ENCODE measurements around the gene RAI1. TPM values are rescaled to one million over a fixed set of nuclear protein-coding genes. Genes with fewer than 3 reads are reported as not detected.

The RAI1 gene
- polyA plus RNA-seq, 2 of the 4 experiments (the other 2 are of a cell fraction) = 3.5 to 23.8 TPM

DNA sequence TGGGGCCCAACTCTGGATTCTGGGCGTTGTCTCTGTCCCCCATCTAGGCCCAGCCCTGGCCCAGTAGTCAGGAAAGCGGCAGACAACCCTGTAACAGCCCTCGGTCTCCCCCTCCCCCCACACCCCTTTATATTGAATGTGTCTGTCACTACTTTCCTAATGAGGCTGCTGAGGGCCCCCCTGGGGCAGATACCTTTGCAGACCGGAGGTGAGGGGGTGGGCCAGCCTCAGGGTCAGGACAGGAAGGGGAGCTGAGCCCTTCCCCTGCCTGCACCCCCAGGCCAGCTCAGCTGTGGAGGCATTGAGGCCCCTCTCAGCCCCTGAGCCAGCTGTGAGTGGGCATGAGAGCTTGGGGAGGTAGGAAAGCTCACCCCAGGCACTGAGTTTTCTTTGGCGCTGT is 17.1 kb downstream of the RAI1 start:
- 71% methylated on average over 5 of the region's 5 CpGs for WGBS (ENCODE audit: missing lambda C conversion rate)
- ATAC-seq (no peak), FAIRE-seq (no peak), DNase-seq (ENCODE audit: low read depth in 1 of 2, low spot score in 1 of 2) (no peak)
- Histone ChIP-seq H3K4me1 (peaks cover 72% of the 10 kb centered on the region), H3K4me2 (peak overlapping the region; percentile 33), H3K9me3 (no peaks in the 10 kb centered on the region), H3K4me3 (no peak overlapping the region), H3K27ac (peak overlapping the region in 1 of 2 experiments; percentile 70; a peak in 3 of 6 replicates)
- ChIA-PET POLR2A (no interaction called here), CTCF (interaction anchor here (0.6 to 11.1 kb wide), 4 partner anchors 16 to 221 kb away, joined by 3 to 112 read pairs (median 4); partner anchors contain the start of gene RAI1)
- TF ChIP-seq, protein P1, sequence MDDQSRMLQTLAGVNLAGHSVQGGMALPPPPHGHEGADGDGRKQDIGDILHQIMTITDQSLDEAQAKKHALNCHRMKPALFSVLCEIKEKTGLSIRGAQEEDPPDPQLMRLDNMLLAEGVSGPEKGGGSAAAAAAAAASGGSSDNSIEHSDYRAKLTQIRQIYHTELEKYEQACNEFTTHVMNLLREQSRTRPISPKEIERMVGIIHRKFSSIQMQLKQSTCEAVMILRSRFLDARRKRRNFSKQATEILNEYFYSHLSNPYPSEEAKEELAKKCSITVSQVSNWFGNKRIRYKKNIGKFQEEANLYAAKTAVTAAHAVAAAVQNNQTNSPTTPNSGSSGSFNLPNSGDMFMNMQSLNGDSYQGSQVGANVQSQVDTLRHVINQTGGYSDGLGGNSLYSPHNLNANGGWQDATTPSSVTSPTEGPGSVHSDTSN (IDR thresholded peaks at IDR 0.05) = no peak
- TF ChIP-seq, protein P2, sequence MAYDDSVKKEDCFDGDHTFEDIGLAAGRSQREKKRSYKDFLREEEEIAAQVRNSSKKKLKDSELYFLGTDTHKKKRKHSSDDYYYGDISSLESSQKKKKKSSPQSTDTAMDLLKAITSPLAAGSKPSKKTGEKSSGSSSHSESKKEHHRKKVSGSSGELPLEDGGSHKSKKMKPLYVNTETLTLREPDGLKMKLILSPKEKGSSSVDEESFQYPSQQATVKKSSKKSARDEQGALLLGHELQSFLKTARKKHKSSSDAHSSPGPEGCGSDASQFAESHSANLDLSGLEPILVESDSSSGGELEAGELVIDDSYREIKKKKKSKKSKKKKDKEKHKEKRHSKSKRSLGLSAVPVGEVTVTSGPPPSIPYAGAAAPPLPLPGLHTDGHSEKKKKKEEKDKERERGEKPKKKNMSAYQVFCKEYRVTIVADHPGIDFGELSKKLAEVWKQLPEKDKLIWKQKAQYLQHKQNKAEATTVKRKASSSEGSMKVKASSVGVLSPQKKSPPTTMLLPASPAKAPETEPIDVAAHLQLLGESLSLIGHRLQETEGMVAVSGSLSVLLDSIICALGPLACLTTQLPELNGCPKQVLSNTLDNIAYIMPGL (CRISPR knock-in tag; IDR thresholded peaks at IDR 0.05; ENCODE audit: borderline replicate concordance) = no peak
- TF ChIP-seq BHLHE40 (IDR thresholded peaks at IDR 0.05; ENCODE audit: low read depth, low read length) (no peak), ESRRA (IDR thresholded peaks at IDR 0.05; ENCODE audit: borderline replicate concordance, low read length) (no peak), HEYL (CRISPR knock-in tag; IDR thresholded peaks at IDR 0.05) (no peak), POLR2A (IDR thresholded peaks at IDR 0.05; ENCODE audit: low read length) (no peak), EHF (CRISPR knock-in tag; IDR thresholded peaks at IDR 0.05) (no peak), CEBPB (IDR thresholded peaks at IDR 0.05) (no peak), PHF8 (IDR thresholded peaks at IDR 0.05; ENCODE audit: borderline replicate concordance, low read depth) (no peak)
- TF ChIP-seq, protein P3, sequence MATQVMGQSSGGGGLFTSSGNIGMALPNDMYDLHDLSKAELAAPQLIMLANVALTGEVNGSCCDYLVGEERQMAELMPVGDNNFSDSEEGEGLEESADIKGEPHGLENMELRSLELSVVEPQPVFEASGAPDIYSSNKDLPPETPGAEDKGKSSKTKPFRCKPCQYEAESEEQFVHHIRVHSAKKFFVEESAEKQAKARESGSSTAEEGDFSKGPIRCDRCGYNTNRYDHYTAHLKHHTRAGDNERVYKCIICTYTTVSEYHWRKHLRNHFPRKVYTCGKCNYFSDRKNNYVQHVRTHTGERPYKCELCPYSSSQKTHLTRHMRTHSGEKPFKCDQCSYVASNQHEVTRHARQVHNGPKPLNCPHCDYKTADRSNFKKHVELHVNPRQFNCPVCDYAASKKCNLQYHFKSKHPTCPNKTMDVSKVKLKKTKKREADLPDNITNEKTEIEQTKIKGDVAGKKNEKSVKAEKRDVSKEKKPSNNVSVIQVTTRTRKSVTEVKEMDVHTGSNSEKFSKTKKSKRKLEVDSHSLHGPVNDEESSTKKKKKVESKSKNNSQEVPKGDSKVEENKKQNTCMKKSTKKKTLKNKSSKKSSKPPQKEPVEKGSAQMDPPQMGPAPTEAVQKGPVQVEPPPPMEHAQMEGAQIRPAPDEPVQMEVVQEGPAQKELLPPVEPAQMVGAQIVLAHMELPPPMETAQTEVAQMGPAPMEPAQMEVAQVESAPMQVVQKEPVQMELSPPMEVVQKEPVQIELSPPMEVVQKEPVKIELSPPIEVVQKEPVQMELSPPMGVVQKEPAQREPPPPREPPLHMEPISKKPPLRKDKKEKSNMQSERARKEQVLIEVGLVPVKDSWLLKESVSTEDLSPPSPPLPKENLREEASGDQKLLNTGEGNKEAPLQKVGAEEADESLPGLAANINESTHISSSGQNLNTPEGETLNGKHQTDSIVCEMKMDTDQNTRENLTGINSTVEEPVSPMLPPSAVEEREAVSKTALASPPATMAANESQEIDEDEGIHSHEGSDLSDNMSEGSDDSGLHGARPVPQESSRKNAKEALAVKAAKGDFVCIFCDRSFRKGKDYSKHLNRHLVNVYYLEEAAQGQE (IDR thresholded peaks at IDR 0.05) = no peak
- TF ChIP-seq, protein P4, sequence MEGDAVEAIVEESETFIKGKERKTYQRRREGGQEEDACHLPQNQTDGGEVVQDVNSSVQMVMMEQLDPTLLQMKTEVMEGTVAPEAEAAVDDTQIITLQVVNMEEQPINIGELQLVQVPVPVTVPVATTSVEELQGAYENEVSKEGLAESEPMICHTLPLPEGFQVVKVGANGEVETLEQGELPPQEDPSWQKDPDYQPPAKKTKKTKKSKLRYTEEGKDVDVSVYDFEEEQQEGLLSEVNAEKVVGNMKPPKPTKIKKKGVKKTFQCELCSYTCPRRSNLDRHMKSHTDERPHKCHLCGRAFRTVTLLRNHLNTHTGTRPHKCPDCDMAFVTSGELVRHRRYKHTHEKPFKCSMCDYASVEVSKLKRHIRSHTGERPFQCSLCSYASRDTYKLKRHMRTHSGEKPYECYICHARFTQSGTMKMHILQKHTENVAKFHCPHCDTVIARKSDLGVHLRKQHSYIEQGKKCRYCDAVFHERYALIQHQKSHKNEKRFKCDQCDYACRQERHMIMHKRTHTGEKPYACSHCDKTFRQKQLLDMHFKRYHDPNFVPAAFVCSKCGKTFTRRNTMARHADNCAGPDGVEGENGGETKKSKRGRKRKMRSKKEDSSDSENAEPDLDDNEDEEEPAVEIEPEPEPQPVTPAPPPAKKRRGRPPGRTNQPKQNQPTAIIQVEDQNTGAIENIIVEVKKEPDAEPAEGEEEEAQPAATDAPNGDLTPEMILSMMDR (IDR thresholded peaks at IDR 0.05) = no peak
- TF ChIP-seq, protein P5, sequence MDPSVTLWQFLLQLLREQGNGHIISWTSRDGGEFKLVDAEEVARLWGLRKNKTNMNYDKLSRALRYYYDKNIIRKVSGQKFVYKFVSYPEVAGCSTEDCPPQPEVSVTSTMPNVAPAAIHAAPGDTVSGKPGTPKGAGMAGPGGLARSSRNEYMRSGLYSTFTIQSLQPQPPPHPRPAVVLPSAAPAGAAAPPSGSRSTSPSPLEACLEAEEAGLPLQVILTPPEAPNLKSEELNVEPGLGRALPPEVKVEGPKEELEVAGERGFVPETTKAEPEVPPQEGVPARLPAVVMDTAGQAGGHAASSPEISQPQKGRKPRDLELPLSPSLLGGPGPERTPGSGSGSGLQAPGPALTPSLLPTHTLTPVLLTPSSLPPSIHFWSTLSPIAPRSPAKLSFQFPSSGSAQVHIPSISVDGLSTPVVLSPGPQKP (IDR thresholded peaks at IDR 0.05; ENCODE audit: low read depth, low read length) = no peak
- TF ChIP-seq, protein P6, sequence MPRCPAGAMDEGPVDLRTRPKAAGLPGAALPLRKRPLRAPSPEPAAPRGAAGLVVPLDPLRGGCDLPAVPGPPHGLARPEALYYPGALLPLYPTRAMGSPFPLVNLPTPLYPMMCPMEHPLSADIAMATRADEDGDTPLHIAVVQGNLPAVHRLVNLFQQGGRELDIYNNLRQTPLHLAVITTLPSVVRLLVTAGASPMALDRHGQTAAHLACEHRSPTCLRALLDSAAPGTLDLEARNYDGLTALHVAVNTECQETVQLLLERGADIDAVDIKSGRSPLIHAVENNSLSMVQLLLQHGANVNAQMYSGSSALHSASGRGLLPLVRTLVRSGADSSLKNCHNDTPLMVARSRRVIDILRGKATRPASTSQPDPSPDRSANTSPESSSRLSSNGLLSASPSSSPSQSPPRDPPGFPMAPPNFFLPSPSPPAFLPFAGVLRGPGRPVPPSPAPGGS (IDR thresholded peaks at IDR 0.05) = no peak

DNA sequence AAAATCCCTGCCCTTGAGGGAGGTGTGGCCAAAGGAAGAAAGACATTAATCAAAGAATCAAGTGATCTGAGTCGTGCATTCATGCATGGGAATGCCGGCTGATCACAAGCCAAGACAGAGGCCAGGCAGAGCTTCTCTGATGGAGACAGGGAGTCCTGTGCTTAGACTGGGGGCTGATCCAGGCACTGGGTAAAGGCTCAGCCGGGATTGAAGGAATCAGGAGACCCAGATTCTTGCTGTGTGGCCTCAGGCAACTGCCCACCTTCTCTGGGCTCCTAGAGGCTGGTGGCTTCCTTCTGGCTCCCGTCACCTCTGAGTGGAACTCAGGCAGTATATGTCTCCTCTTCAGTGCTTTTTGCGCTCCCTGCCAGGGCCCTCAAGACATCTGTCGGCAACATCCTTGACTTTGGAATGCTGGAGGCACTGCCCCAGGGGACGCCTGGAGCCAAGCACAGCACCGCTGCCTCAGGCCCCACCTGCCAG is 17.7 kb downstream of the RAI1 start:
- Histone ChIP-seq H3K4me2 (peak overlapping the region; percentile 33), H3K27ac (peak overlapping the region in 1 of 2 experiments; percentile 70; a peak in 3 of 6 replicates), H3K4me1 (peaks cover 71% of the 10 kb centered on the region), H3K9me3 (no peaks in the 10 kb centered on the region), H3K4me3 (no peak overlapping the region)
- WGBS (ENCODE audit: missing lambda C conversion rate) = 64% methylated on average over 8 of the region's 8 CpGs
- FAIRE-seq (no peak), DNase-seq (ENCODE audit: low read depth in 1 of 2, low spot score in 1 of 2) (no peak), ATAC-seq (no peak)
- ChIA-PET POLR2A (no interaction called here), CTCF (interaction anchor here (0.6 to 11.1 kb wide), 3 partner anchors 17 to 220 kb away, joined by 3 to 112 read pairs (median 5); partner anchors contain the start of gene RAI1)
- no peak for TF ChIP-seq POLR2AphosphoS2 (conservative IDR thresholded peaks at IDR 0.05; ENCODE audit: low read length)
- TF ChIP-seq ZFP36 (IDR thresholded peaks at IDR 0.05; ENCODE audit: borderline replicate concordance, partially characterized antibody) = peak; percentile 61
- no peak for TF ChIP-seq HDAC2 (IDR thresholded peaks at IDR 0.05)
- TF ChIP-seq, protein P6 (IDR thresholded peaks at IDR 0.05) = no peak
- TF ChIP-seq, protein P5 (IDR thresholded peaks at IDR 0.05; ENCODE audit: low read depth, low read length) = no peak
- no peak for TF ChIP-seq MAZ (IDR thresholded peaks at IDR 0.05; ENCODE audit: borderline replicate concordance, low read depth, low read length)
- TF ChIP-seq SMC3 (IDR thresholded peaks at IDR 0.05) = no peak
- TF ChIP-seq, protein P1 (IDR thresholded peaks at IDR 0.05) = no peak
- no peak for TF ChIP-seq NFE2L2 (conservative IDR thresholded peaks at IDR 0.05; ENCODE audit: low read length)
- peak; percentile 41; the same call in 1 of the 2 replicates for TF ChIP-seq HOXB5 (CRISPR knock-in tag; IDR thresholded peaks at IDR 0.05)

Measured in A549 (cell line).